ENCODE measurements around the gene CENPO.

The CENPO gene

DNA sequence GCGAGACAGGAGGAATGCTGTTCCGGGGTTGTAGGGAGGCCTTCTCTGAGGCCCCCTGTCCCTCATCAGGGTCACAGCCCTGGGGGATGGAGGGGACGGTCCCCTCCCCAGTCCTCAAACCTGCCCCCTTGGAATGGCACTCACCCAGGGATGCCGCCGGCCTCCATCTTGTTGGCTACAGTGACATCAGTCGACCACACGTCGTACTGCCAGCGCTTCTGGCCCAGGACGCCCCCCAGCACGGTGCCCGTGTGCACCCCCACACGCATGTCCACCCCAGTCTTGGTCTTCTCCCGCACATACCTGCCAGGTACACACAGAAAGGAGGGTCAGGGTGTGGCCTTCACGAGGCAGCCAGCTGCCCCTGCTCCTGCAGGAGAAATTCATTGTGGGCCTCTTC is 46.5 kb downstream of the CENPO start:
- no peak for DNase-seq (ENCODE audit: low spot score)

GRCh38 chr2:24840164-24840869 is 47.1 kb downstream of the CENPO start:
- no peak for DNase-seq (ENCODE audit: low spot score)

DNA sequence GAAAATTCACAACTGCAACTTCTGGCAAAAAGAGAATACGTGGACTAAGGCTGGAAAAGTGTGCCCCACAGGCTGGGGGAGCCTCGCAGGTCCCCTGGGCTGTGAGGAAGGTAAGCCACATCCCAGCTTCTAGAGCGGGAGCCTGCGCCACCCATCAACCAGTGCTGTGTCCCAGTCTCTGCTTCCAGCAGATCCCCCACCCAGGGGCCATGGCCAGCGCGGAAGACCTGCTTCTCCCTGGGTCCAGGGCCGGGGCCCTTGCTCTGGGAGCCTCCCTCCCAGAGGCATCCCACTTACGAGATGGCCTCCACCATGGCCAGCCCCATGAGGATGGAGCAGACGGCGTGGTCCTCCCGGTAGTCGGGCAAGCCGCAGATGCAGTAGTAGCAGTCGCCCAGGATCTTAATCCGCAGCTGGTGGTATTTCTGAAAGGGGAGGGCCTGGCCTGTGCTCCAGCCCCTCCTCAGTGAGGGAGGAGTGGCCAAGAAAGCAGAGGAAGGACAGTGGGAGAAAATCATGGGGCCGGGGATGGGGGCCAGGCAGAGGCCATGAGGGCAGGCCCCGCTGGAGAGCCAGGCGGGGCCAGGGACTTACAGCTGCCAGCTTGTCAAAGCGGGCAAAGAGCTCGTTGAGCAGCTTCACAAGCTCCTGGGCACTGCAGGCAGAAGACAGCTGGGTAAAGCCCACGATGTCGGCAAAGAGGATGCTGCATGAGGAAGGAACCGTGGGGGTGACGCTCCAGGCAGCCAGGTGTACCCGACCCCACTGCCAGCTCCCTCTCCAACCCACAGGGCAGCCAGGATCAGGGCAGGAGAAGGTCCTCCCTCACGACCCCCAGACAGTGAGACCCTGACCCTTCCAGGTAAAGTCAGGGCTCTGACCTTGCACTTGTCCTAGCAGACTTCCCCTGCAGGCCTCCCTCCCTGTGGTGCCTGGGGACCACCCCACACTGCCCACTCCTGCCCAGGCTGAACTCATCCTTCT is 48.0 kb downstream of the CENPO start:
- no peak for DNase-seq (ENCODE audit: low spot score)

DNA sequence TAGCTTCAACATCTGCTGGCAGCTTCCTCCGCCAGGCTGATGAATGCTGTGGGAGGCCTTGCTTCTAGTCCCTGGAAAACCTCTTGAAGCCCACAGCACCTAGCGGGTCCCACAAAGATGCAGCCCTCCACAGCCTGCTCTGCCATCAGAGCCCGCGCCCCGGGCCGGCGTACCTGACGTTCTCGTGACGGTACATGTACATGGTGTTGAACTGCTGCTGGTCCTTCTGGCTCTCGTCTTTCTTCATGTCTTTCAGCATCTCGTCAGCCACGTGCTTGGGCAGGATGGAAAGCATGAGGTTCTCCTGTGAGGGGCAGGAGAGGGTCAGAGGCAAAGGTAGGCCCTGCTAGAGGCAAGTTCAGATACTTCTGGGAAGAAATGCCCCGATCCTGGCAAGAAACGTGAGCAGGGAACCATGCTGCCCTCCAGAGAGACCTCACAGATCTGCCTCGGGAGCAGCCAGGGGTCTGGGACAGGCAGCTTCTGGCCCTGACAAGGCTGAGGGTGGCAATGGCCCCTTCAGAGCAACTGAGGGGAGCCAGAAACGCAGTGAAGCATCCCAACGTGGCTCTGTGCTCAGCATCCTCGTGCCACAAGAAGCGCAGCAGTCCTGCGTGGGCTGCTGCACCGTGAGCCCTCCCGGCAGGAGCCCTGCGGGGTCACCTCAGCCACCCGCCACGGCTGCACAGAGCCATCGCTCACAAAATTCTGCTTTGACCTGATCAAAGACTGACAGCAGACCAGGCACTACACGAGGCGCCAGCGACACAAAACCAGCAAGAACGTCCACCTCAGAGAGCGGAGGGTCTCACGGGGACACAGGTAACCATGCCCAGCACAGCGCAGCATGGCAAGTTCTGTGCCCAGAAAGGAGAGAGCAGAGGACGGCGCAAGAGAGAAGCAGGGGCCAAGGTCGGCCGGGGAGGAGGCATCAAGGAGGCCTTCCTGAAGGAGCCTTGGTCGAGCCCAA is 49.1 kb downstream of the CENPO start:
- no peak for DNase-seq (ENCODE audit: low spot score)

- DNase-seq (ENCODE audit: low spot score) = no peak
Observed at GRCh38 chr2:24843330-24843860, 50.2 kb downstream of the CENPO start.

- no peak for DNase-seq (ENCODE audit: low spot score)
Observed at GRCh38 chr2:24844023-24844685, 50.9 kb downstream of the CENPO start.

DNA sequence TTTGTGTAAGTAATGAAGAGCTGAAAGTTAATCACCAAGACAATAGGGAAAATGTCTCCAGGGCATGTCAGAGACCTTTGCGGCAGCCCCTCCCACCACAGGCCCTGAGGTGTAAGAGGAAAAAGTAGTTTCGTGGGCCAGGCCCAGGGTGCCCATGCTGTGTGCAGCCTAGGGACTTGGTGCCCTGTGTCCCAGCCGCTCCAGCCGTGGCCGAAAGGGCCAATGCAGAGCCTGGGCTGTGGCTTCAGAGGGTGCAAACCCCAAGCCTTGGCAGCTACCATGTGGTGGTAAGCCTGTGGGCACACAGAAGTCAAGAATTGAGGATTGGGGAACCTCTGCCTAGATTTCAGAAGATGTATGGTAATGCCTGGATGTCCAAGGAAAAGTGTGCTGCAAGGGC is 52.5 kb downstream of the CENPO start:
- no peak for DNase-seq (ENCODE audit: low spot score)

DNA sequence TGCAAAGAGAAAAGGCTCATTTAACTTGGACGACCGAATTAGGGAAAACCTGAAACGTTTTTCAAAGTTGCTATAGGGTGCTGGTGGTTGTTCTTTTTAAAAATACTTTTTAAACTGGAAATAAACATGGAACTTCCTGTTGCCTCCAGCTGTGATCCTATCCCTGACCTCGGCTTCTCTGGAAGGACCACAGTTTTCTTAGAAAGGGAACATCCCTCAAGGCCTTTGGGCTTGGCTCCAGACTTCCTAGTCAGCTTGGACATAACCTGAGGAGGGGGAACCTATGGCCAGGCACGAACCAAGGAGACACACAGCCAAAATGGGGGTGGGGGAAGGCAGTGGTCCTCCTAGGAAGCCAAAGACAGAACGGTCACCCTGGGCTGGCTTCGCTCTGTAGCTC is 57.7 kb downstream of the CENPO start:
- no peak for DNase-seq (ENCODE audit: low spot score)

- no peak for DNase-seq (ENCODE audit: low spot score)
Observed at GRCh38 chr2:24852026-24852425, 58.8 kb downstream of the CENPO start.

GRCh38 chr2:24852431-24853020 is 59.3 kb downstream of the CENPO start:
- DNase-seq (ENCODE audit: low spot score) = no peak

DNA sequence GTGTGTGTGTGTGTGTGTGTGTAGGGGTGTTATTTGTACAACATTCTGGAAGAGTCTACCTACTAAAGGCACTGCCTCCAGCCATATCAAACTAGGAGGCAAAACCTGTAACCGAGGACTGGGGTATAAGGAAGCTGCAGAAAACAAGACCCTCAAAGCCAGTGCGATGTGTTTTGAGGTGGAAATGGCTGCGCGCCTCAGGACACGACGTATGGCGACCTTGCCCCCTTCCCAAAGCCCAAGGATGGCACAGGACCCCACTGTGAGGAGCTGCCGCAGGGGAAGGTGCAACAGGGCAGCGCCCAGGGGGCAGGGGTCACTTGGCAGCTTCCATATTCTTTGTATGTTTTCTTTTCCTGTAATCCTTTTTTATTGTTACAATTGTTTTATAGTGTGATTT is 59.8 kb downstream of the CENPO start:
- DNase-seq (ENCODE audit: low spot score) = no peak

DNA sequence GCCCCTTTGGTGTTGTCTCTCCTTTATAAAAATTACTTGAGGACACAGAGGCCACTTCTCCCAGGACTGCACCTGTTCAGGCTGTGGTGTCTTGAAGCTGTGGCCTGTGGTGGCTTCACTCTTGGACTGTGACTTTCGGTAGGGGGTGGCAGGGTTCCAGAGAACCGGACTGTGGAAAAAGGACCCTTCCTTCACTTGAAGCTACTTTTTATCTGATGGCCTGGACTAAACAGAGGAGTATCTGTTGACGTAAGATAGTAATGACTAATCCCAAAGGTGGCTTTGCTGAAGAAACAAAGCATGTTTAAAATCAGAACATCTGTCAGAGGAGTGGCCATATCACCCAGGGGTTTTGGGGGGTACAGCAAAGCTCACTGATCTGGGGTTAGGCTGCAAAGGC is 60.8 kb downstream of the CENPO start:
- no peak for DNase-seq (ENCODE audit: low spot score)

DNA sequence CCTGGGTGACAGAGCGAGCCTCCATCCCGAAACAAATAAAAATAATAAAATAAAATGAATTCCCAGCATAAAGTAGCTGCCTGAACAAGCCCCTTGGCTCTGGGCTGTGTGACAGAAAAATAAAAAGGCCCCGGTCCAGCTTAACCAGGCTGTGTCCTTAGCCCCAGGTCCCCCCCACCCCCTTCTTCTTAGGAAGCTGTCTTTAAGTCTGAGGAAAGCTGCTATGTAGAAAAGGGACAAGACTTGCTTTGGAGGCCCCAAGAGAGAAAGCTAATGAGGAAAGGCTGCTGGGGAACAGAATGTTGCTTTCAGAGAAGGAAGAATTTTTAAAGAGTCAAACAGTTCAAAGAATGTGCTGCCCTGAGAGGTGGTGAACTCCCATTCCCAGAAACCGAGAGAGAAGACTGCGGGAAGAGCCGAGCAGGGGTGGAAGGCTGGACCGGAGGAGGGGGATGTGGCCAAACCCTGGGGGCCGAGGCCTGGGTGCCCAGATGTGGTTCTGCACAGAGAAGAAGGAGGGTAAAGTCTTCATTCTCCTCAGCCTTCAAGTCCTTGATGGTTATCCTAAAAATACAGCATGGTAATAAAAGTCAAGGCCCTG is 61.9 kb downstream of the CENPO start:
- DNase-seq (ENCODE audit: low spot score) = no peak

DNA sequence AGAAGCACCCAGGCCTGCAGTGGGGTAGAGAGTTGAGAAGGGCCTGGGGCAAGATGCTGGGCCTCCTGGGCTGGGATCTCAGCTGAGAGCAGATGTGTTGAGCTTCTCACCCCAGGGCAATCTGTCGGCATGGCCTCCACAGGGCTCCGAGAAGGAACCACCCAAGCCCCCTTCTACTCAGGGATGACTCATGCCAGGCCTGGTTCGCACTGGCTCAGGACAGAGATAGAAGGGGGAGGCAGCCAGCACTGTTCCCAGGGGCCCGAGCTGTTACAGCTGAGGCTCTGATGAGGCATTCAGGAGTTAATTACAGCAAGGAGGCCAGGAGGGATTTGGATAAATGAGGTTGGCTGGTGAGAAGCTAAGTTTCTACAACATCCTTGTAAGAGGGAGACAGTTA is 62.5 kb downstream of the CENPO start:
- DNase-seq (ENCODE audit: low spot score) = no peak

DNA sequence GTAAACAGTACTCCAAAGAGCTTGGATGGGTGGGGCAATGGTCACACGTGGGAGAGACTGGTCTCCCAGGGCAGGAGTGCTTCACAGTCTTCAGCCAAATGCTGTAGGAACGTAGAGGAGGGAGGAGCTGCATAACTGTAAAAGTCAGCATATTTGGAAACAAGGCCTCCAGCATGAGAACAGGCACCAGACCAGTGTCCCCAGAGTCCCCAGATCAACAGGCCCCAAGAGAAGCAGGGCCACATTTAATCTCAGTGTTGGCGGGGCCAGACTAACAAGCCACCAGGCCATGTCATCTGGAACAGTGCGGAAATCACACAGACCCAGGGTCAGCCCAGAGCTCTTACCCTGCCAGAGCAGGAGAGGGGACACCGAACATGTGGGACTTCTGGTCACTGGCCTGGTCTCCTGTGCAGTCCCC is 63.6 kb downstream of the CENPO start:
- DNase-seq (ENCODE audit: low spot score) = no peak

DNA sequence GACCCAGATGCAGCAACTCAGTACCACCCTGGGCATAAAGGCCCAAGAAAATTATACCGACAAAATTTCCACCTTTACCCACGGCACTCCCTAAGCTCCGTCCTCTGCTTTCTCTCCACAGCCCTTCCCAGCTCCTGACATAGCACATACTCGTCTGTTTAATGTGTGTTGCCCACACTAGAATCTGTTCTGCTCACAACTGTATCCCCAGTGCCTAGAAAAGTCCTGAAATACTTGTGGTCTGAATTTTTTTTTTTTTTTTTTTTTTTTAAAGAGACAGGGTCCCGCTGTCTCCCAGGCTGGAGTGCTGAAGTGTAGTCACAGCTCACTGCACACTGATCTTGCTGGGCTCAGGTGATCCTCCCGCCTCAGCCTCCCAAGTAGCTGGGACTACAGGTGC is 64.5 kb downstream of the CENPO start:
- DNase-seq (ENCODE audit: low spot score) = no peak

- DNase-seq (ENCODE audit: low spot score) = no peak
Observed at GRCh38 chr2:24858996-24859395, 65.8 kb downstream of the CENPO start.

DNA sequence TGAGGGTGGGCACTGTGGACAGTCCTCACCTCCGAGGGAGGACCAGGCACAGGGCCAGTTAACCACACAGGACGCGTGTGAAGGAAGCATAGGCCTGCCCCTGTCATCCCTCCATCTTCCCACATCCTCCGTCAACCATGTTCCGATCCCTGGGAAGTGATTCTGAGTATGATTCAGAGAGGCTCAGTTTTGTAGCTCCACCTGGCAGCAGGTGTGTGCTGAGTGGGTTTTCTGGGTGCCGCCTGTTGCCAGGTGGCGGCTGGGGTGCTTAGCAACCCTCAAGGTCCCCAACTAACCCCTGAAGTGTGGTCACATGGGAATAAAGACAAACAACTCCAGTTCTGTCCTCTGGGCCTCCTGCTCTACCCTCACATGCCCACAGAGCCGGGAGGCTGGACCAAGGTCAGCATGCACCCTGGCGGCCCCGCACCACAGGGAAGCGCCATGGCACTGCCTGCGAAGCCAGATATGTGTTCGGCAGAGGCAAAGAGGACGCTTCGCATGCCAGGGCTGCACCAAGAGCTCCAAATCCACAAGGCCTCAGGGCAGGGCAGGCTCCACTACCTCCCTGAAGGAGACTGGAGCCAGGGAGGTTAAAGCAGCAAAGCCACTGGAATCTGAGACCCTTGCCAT is 66.9 kb downstream of the CENPO start:
- DNase-seq (ENCODE audit: low spot score) = no peak

GRCh38 chr2:24860631-24861030 is 67.4 kb downstream of the CENPO start:
- DNase-seq (ENCODE audit: low spot score) = no peak

GRCh38 chr2:24861500-24861899 is 68.3 kb downstream of the CENPO start:
- DNase-seq (ENCODE audit: low spot score) = no peak

All from CD4-positive, alpha-beta T cell treated with Interleukin-6 at 100 ng/mL for 8 hours (primary cell).